GM10847 (cell line): ENCODE results near the gene WDFY4.

Source experiments
- POLR2A ChIP-seq: IDR thresholded peaks from 2 replicates; pipeline ENCODE4 v1.6.1; 2011; ENCODE audit not compliant: insufficient read length; ENCODE audit errors: extremely low read depth

Gene WDFY4

GRCh38 chr10:48834189-48834965, 149.7 kb downstream of the WDFY4 start:
- no peak for TF ChIP-seq POLR2A

DNA sequence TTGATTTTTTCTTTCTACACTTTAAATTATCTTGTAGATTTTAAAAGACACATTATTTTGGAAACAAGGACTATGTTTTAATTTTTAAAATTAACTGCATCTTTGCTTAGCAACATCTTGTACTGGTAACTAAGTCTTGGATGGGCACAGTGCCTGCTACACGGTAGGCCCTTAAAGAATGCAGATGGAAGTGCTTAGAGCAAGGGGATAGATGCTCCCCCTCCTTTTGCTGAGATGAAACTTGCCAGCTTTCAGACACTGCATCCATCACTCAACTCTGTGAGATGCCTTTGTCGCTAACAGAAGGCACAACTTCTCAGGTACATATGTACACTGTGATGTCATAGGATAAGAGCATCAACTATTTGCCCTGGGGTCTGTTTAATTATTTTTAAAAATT, 151.1 kb downstream of the WDFY4 start:
- no peak for TF ChIP-seq POLR2A

GRCh38 chr10:48836605-48837004, 151.9 kb downstream of the WDFY4 start:
- no peak for TF ChIP-seq POLR2A

DNA sequence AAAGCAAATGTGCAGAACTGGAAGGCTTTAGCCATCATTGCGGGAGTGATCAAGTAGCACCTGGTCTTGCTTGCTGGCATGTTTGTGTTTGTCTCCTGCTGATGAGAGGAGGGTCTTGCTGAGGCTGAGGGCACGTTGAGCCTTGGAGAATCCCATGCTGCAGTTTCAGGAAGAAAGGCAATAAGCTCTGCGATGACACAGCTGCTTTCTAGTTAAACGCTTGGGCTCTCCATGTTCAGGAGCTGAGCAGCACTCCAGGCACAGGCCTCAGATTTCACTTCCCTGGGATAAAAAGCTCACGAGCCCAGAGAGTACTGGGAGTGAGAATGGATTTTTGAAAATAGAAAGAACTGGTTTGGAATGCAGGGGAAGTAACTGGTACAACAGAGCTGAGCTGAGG, 154.2 kb downstream of the WDFY4 start:
- TF ChIP-seq POLR2A = no peak

DNA sequence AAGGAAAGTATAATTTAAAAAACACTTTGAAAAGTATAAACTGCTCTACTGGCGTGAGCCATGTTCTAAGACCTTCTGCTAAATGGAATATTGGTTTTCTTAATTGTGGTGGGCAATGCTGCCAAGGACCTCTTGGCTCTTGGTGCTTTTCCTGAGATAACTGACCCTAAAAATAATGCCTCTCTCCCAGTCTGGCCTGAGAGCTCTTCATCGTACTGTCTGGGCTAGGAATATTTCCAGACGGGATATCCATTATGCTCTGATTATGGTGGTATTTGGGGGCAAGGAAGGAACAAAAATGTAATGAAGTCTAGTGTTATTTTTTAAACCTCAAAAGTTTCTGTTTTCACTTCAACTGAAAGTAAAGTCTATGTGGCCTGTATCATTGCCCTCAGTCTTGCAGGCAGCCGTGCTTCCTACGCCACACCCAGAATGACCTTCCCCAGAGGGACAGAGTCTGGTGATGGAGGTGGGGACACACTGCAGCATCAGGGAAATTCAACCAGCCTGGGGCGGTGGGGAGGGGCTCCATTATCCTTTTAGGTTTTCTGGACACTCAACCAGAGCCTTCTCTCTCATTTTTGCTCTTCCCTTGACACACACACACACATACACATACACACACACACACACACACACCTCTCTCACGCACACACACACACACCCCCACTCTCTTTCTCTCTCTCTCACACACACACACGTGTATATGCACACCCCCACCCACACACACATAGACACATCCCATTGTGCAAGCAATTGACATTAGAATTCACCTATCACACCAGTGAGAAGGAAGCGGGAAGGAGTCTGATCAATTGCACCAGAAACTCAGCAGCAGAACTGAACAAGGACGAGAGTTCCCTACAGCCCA, 155.4 kb downstream of the WDFY4 start:
- no peak for TF ChIP-seq POLR2A

DNA sequence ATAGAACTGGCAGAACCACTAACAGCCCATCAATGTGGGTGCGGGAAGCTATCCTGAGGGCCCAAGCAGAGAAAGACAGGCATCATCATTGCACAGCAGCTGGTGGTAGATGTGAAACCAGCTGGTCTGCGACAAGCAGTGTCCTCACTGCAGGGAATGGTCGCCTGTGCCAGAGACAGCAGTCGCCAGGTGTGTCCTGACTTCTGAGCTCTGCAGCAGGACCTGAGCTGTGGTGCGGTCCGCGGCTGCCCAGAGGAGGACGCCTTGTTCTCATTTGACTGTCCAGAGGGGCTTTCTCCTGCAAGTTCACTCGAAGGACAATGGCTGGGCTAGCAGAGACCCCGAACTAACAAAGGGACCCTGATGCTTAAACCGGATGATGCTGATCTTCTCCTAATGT, 157.6 kb downstream of the WDFY4 start:
- no peak for TF ChIP-seq POLR2A

DNA sequence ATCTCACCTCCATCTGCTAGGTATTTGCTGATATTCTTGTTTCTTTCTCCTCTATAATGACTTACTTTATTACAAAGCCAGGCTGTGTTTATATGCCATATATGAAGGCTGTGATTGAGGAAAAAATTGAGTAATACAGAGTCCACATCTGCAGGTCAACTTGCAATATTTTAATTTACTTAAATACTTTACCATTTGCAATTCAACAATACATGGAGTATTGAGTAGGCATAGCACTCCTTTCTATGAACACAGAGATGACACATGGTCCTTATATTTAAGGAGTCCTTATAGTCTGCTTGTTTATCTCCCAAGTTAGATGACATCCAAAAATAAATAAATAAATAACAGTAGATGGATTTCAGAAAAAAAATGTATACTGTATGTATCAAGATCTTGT, 158.5 kb downstream of the WDFY4 start:
- no peak for TF ChIP-seq POLR2A

DNA sequence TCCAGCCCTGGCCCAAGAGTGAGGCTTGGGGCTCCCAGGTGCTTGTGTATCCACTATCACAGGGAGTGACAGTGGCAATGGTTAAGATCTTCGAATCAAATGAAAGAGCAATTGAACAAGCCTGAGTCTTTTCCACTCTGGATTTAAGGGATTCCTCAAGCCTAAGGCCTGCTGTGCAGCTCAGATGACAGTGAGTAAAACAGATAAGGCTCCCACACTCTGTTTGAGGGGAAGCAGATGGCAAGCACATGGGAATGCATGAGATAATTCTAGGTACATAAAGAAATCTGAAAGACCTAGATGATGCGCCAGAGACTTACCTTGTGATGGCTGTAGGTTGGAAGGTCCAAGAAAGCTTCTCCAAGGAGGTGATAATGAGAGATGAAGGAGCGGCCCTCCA, 159.9 kb downstream of the WDFY4 start:
- no peak for TF ChIP-seq POLR2A

DNA sequence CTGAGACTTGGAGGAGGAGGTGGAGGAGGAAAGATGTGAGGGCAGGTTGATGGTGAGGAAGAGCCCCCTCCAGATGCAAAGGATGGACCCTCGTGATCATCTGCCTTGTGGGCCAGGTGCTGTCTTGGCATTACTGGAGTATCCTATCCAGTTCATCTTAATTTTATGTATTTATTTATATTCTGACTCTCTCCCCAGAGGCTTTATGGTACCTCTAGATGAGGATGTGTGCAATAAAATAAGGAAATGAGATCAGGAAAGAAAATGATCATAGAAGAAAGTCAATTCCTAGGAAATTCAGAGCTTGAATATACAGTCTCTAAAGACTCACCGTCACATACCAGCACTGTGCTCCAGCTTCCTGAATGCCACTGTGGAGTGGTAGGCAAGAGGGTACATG, 160.8 kb downstream of the WDFY4 start:
- no peak for TF ChIP-seq POLR2A

DNA sequence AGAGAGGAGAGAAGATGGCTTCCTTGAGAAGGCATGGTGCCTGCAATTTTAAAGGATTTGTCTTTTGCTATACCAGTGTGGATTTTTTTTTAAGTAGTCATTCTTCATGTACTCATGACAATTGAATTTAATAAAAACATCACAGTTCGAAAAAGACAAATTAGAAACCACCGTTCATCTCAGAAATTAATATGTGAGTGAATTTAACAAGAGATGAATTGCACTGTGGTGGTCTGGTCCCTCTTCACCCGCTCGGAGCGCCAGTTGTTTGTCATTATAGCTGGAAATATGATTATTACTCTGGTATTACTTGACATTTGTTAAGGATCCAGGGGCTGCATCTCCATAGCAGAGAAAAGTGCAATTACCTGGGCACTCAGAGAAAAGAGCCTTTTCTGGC, 163.0 kb downstream of the WDFY4 start:
- no peak for TF ChIP-seq POLR2A

DNA sequence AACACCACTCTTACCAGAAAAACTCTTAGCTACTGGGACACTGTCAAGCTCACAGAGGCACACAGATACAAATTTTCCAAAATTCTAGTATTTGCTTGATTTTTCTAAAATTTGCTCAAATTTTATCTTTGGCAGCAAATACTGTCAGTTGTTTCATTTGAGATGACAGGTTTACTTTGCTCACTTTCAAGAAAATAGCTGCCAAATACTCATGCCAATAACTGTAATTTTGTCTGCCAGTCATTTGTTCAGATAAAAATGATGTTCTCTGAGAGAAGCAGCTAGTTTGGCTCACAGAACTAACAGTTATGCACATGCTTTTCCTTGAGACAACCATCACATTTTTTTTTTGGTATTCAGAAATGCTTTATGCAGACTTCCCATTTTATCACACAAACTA, 172.2 kb downstream of the WDFY4 start:
- TF ChIP-seq POLR2A = no peak

GRCh38 chr10:48872234-48872633, 187.6 kb downstream of the WDFY4 start:
- TF ChIP-seq POLR2A = no peak

DNA sequence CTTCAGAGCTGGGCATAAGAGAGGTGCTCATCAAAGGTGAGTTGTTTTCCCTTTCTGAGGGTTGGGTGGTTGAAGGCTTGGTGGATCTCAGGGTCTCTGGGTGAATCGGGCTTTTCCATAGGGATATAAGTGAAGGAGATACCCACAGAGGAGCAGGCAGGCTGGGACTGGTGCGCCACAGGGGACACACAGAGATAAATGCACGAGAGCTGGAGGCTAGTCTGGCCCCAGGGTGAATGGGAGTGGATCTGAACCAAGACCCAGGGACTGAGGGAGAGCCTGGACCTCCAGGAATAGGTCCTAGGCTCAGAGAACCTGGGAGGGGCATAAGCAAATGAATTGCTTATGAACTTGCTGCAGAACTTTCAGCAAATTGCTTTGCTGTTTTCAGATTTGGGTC, 193.4 kb downstream of the WDFY4 start:
- TF ChIP-seq POLR2A = no peak

DNA sequence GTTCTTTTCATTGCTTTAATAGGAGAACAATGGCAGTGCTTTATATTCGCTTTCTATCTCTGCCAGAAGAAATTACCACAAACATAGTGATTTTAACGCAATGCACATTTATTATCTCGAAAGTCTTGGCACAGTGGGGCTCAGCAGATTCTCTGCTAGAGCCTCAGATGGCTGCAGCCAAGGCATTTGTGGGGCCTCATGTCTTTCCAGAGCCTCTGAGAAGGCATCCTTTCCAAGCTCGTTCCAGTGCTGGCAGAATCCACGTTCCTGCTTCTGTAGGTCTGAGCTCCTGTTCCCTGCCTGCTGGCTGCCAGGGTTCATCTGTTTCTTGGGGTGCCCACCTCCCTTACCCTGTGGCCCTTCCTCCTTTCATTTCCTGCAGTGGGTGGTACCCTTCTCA, 194.8 kb downstream of the WDFY4 start:
- no peak for TF ChIP-seq POLR2A

GRCh38 chr10:48880016-48880705, 195.5 kb downstream of the WDFY4 start:
- no peak for TF ChIP-seq POLR2A

DNA sequence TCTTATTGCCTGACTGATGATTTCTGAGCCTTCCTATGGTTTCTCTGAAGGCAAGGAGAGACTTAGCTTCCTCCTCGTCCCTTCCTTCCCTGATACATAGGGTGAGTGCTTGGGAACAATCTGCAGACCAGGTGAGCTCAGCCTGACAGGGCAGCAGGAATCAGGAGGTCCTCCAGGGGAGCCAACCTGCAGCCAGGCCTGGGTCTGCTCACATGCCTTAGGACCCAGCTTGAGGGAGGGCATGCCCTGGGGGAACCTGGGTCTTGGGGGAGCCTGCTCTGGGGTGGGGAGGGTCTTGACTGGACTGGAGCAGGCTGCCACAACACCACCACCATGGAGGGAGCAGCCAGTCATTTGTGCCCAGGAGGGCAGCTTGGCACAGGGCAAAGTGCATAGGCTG, 197.3 kb downstream of the WDFY4 start:
- TF ChIP-seq POLR2A = no peak

- no peak for TF ChIP-seq POLR2A
Observed at GRCh38 chr10:48882881-48883280, 198.2 kb downstream of the WDFY4 start.

- no peak for TF ChIP-seq POLR2A
Observed at GRCh38 chr10:48883701-48884100, 199.0 kb downstream of the WDFY4 start.
